Heart right ventricle (tissue), 16 donors: ENCODE data around the gene MMAB. TPM values are rescaled to one million over a fixed set of nuclear protein-coding genes. Genes with fewer than 3 reads are reported as not detected.

Experiments
- ATAC-seq, 8 donors: fragments of 200-7000 bp; cut with Tn5 transposase; one replicate each; pipeline ENCODE4 v1.9.1; 2020; ENCODE audit warnings: mild to moderate bottlenecking in 8 of 8, moderate library complexity in 8 of 8, moderate number of reproducible peaks in 1 of 8
- DNase-seq, 2 donors: peaks; one replicate each; pipeline ENCODE4 v3.0.0-alpha.2; 2020
- H3K27ac ChIP-seq, 10 donors: fragments of 200-600 bp; sonication (generic) in 2 of 10; one replicate each; pipeline versions ENCODE4 v1.5.0 to v1.8.0; 2020 to 2022; ENCODE audit warnings: mild to moderate bottlenecking in 3 of 10
- H3K27me3 ChIP-seq, 7 donors: fragments of 200-600 bp; one replicate each; pipeline ENCODE4 v1.8.0; 2021 to 2022; ENCODE audit warnings: mild to moderate bottlenecking in 2 of 7
- H3K36me3 ChIP-seq, 9 donors: fragments of 200-600 bp; sonication (generic) in 1 of 9; one replicate each; pipeline versions ENCODE4 v1.5.0 to v1.8.0; 2020 to 2022; ENCODE audit warnings: mild to moderate bottlenecking in 2 of 9
- H3K4me1 ChIP-seq, 9 donors: fragments of 200-600 bp; sonication (generic) in 1 of 9; one replicate each; pipeline versions ENCODE4 v1.5.0 to v1.8.0; 2020 to 2022; ENCODE audit warnings: mild to moderate bottlenecking in 4 of 9
- H3K4me3 ChIP-seq, 10 donors: fragments of 200-600 bp; sonication (generic) in 2 of 10; one replicate each; pipeline versions ENCODE4 v1.5.0 to v1.8.0; 2020 to 2022; ENCODE audit warnings: mild to moderate bottlenecking in 7 of 10, moderate library complexity in 2 of 10
- H3K9me3 ChIP-seq, 11 donors: fragments of 200-600 bp in 10 of 11; sonication (generic) in 2 of 11; one replicate each; pipeline versions ENCODE4 v1.5.0 to v1.8.0; 2013 to 2022; ENCODE audit warnings: mild to moderate bottlenecking in 2 of 11, control low read depth in 1 of 11, moderate library complexity in 1 of 11
- CTCF ChIP-seq, 9 donors: fragments of 200-600 bp; sonication (generic) in 2 of 9; IDR thresholded peaks; one replicate each; pipeline versions ENCODE4 v1.5.0 to v1.8.0; 2021 to 2022; ENCODE audit warnings: antibody characterized with exemption in 9 of 9, mild to moderate bottlenecking in 5 of 9, moderate library complexity in 1 of 9
- WGBS, 2 donors: extraction: QIAGEN DNeasy Blood & Tissue Kit; methylation state at CpG; one replicate each; pipeline ENCODE4 v1.1.7; 2013; ENCODE audit warnings: inconsistent platforms in 1 of 2; 5-methylcytosine and 5-hydroxymethylcytosine counted together
- intact Hi-C, 10 donors: fragments of 100-400 bp; cut with DNase I; formaldehyde crosslinking; loops; one replicate each; pipeline versions ENCODE4 v1.11.1 to v1.14.2; 2022
- polyA plus RNA-seq, 2 donors: library from polyadenylated mRNA; stranded (reverse); fragments of 200-250 nt; gene quantifications; one replicate each; pipeline ENCODE4 v1.2.3, GENCODE V29; 2013
- total RNA-seq, 10 donors: library from RNA; stranded (reverse); fragmentation: NEBNext Ultra II Directional in 3 of 10; extraction: Animal tissue kit (Norgen Biotek cat#: 25700) in 3 of 10; gene quantifications; one replicate each; pipeline versions ENCODE4 v1.2.1 to v1.2.4, GENCODE V29; 2021 to 2023
- donor health status: Arrhythmogenic right ventricular cardiomyopathy.
- donor health status: ischemic (EF 13 %, LVEDD 7.1; RV severe dilation, severe dysfunction).
- donor health status: healthy with polysubstance abuse.
- donor health status: DM: no; HTN: yes; CAD: no.
- donor health status: DM: no; HTN: no; CAD: no.
- donor health status: ischemic (EF 25% LVEDD 6.9; RV normal size, moderate dysfunction).
- donor health status: ischemic (EF 25% LVEDD 5.7; RV mildly dilated, moderate dysfunction).
- donor health status: healthy.
- donor health status: DM: yes; HTN: yes; CAD: no.
- donor health status: Ischemic cardiomyopathy.
- donor health status: ischemic (EF 35%, LVEDD 5.7; RV mildly dilated, moderate dysfunction).
- donor health status: nonischemic (EF 11% LVEDD 7.7; RV severe dilation, severe dysfunction).
- donor health status: DM: yes; HTN: yes; CAD: no.
- donor health status: PGD.
- donor health status: ischemic (EF 29% LVEDD 5.4; RV normal size, mild dysfunction).
- donor health status: nonischemic (EF 23%, LVEDD 6.1; RV moderate dilation, normal function).

The MMAB gene
- total and polyA plus RNA-seq, 12 donors, result 27.7 to 50.7 (median 42.2) TPM

DNA sequence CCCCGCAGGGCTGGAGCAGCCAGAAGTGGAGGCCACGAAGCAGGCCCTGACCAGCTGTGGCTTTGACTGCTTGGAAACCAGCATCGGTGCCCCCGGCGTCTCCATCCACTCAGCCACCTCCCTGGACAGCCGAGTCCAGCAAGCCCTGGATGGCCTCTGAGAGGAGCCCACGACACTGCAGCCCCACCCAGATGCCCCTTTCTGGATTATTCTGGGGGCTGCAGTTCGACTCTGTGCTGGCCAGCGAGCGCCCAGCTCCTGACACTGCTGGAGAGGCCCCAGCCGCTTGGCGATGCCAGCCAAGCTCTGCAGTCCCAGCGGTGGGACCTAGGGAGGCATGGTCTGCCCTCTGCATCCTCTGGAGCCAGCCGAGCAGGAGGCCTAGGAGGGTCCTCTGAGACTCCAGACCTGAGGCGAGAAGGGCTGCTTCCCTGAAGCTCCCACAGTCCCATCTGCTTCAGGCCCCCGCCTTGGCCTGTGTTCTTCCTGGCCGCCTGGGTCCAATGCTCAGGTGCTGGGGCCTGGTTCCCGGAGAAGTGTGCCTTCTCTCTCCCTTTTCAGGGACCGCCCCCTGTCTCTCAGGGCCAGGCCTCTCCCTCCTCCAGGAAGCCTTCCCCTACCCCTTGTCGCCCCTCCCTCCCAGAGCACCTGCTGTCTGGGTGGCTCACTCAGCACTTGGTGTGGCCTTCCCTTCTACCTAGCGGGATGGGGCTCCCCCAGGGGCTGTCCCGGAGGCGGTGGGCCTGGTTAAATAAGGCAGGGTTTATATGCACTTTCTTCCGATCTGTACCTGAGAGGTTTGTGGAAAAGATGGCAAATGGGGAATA is 23.3 kb upstream of the MMAB start:
- Histone ChIP-seq H3K27me3 (no peaks in the 10 kb centered on the region), H3K36me3 (peaks cover 0 to 48% (median 0%) of the 10 kb centered on the region in 9 donors), H3K4me3 (no peak overlapping the region), H3K9me3 (no peaks in the 10 kb centered on the region), H3K4me1 (peaks cover 0 to 27% (median 13%) of the 10 kb centered on the region in 9 donors), H3K27ac (no peak overlapping the region)
- no peak for TF ChIP-seq CTCF (IDR thresholded peaks at IDR 0.05)
- intact Hi-C loops, result loop anchor here (1.0 to 10.0 kb wide), 9 partner anchors 79 to 278 kb away; partner anchors contain the start of gene FAM222A (in 7 of the 10)
- WGBS, 2 donors, result 90% methylated on average over 24 of the region's 24 CpGs
- DNase-seq, result no peak
- ATAC-seq, result no peak

DNA sequence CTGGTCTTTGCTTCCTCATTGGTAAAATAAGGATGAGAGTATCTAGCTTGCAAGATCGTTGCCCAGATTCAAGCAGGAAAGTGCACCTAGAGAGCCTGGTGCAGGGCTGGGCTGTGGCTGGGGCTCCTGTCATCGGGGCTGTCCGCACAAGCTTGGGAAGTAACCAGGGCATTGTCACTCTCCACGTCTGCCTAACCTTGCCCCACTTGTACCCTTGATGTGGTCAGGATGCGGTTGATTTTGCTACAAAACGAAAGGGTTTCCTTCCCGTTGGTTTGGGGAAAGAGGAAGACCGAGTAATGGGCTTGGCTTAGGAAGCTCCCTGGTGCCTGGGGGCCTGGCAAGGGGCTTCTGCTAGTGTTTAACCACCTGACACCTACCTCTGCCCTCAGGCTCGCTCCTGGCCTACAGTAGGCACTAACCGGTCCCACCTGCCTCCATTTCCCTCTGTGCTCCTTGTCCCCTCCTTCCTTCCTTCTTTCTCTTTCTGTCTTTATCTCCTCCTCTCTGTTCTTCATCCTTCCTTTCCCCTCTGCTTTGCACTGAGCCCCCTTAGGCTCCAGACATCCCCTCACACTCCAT is 22.1 kb upstream of the MMAB start:
- ATAC-seq, result no peak
- peaks cover 0 to 27% (median 13%) of the 10 kb centered on the region in 9 donors for H3K4me1 ChIP-seq
- H3K27ac ChIP-seq, result peak overlapping the region in 1 of 10 donors; percentile 20
- peaks cover 0 to 60% (median 0%) of the 10 kb centered on the region in 9 donors for H3K36me3 ChIP-seq
- TF ChIP-seq CTCF (IDR thresholded peaks at IDR 0.05), result no peak
- no peak for DNase-seq
- H3K9me3 ChIP-seq, result no peaks in the 10 kb centered on the region
- intact Hi-C loops, result loop anchor here in 8 of 10 donors (5.0 to 10.0 kb wide), 7 partner anchors 78 to 279 kb away; partner anchors contain the start of gene FAM222A (in 7 of the 8)
- no peaks in the 10 kb centered on the region for H3K27me3 ChIP-seq
- no peak overlapping the region for H3K4me3 ChIP-seq
- 74 to 85% methylated on average over 10 of the region's 10 CpGs for WGBS, 2 donors

GRCh38 chr12:109594556-109595317 is 21.4 kb upstream of the MMAB start:
- ATAC-seq (no peak), DNase-seq (no peak)
- TF ChIP-seq CTCF (IDR thresholded peaks at IDR 0.05), result no peak
- peaks cover 0 to 27% (median 13%) of the 10 kb centered on the region in 9 donors for H3K4me1 ChIP-seq
- H3K9me3 ChIP-seq, result no peaks in the 10 kb centered on the region
- H3K27me3 ChIP-seq, result no peaks in the 10 kb centered on the region
- peaks cover 0 to 67% (median 0%) of the 10 kb centered on the region in 9 donors for H3K36me3 ChIP-seq
- H3K27ac ChIP-seq, result peak overlapping the region in 1 of 10 donors; percentile 20
- 87 to 92% methylated on average over 15 of the region's 15 CpGs for WGBS, 2 donors
- intact Hi-C loops, result loop anchor here in 8 of 10 donors (5.0 to 10.0 kb wide), 8 partner anchors 72 to 280 kb away; partner anchors contain the start of gene FAM222A (in 7 of the 8)
- H3K4me3 ChIP-seq, result no peak overlapping the region

- Histone ChIP-seq H3K27ac (peak overlapping the region in 8 of 10 donors; percentile 5 to 78 (median 62)), H3K36me3 (peaks cover 0 to 84% (median 0%) of the 10 kb centered on the region in 9 donors), H3K9me3 (no peaks in the 10 kb centered on the region), H3K27me3 (no peaks in the 10 kb centered on the region), H3K4me1 (peaks cover 0 to 22% (median 7%) of the 10 kb centered on the region in 9 donors), H3K4me3 (no peak overlapping the region)
- no peak for TF ChIP-seq CTCF (IDR thresholded peaks at IDR 0.05)
- DNase-seq, result no peak
- intact Hi-C loops, result loop anchor here in 6 of 10 donors (5.0 to 10.0 kb wide), 5 partner anchors 71 to 282 kb away; partner anchors contain the start of gene FAM222A (in 2 of the 6)
- WGBS, 2 donors, result 38 to 59% methylated on average over 9 of the region's 9 CpGs
- peak in 7 of 8 donors; percentile 18 to 57 (median 54) for ATAC-seq
Measured at GRCh38 chr12:109592905-109593272, 19.6 kb upstream of the MMAB start.
